GM19328 (cell line): ENCODE results near the gene DDC.

Experiments used
- ATAC-seq: cut with Tn5 transposase; IDR thresholded peaks from one replicate; pipeline ENCODE4 v1.9.1; 2021; ENCODE audit warnings: mild to moderate bottlenecking, moderate library complexity; ENCODE audit not compliant: unreplicated experiment

DDC gene

GRCh38 chr7:50564640-50565558 lies at the start of gene DDC:
Gene DDC, minus strand, starts transcription at chr7:50565405. Its CDS starts 21,320 bp downstream, at chr7:50544085.
- ATAC-seq: no peak

- no peak for ATAC-seq
Observed at GRCh38 chr7:50613473-50613872, 48.3 kb upstream of the DDC start.

- no peak for ATAC-seq
Observed at GRCh38 chr7:50612704-50613103, 47.5 kb upstream of the DDC start.

- no peak for ATAC-seq
Observed at GRCh38 chr7:50610521-50611277, 45.5 kb upstream of the DDC start.

- no peak for ATAC-seq
Observed at GRCh38 chr7:50608196-50608906, 43.1 kb upstream of the DDC start.

- no peak for ATAC-seq
Observed at GRCh38 chr7:50607524-50608125, 42.4 kb upstream of the DDC start.

GRCh38 chr7:50605059-50605458 lies 39.9 kb upstream of the DDC start:
- no peak for ATAC-seq

GRCh38 chr7:50603287-50603686 lies 38.1 kb upstream of the DDC start:
- ATAC-seq: no peak

GRCh38 chr7:50599385-50599784 lies 34.2 kb upstream of the DDC start:
- ATAC-seq: no peak

GRCh38 chr7:50598460-50599343 lies 33.5 kb upstream of the DDC start:
- no peak for ATAC-seq

- no peak for ATAC-seq
Observed at GRCh38 chr7:50596484-50596883, 31.3 kb upstream of the DDC start.

GRCh38 chr7:50595491-50596102 lies 30.4 kb upstream of the DDC start:
- no peak for ATAC-seq

GRCh38 chr7:50594734-50595485 lies 29.7 kb upstream of the DDC start:
- no peak for ATAC-seq

GRCh38 chr7:50594136-50594535 lies 28.9 kb upstream of the DDC start:
- ATAC-seq: no peak

GRCh38 chr7:50592940-50593339 lies 27.7 kb upstream of the DDC start:
- no peak for ATAC-seq

- ATAC-seq: no peak
Observed at GRCh38 chr7:50591480-50592438, 26.6 kb upstream of the DDC start.

GRCh38 chr7:50591098-50591479 lies 25.9 kb upstream of the DDC start:
- no peak for ATAC-seq

- ATAC-seq: no peak
Observed at GRCh38 chr7:50590535-50590934, 25.3 kb upstream of the DDC start.
